Measurements from ENCODE around the gene CCDC167. TPM values are rescaled to one million over a fixed set of nuclear protein-coding genes. Genes with fewer than 3 reads are reported as not detected.

The CCDC167 gene
- total and polyA plus RNA-seq, 4 donors, result 16.6 to 57.2 (median 51.1) TPM

DNA sequence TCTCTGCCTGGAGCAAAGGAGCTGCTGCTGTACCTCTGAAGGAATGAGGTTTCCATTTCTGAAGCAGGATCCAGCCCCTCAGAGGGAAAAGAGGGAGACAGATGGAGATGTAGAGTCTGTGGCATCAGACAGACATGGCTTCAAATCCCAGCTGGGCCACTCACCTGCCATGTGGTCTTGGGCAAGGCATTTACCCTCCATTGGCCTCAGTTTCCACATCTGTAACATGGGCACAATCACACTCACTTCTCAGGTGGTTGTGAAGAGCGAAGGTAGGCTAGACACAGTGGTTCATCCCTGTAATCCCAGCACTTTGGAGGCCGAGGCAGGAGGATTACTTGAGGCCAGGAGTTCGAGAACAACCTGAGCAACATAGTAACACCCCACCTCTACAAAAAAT is 32.4 kb upstream of the CCDC167 start:
- DNase-seq (ENCODE audit: low read depth in 4 of 6, low spot score in 6 of 6), result no peak
- no peaks in the 10 kb centered on the region for H3K9me3 ChIP-seq (ENCODE audit: control insufficient read depth, insufficient read depth, low read length)
- H3K4me3 ChIP-seq (ENCODE audit: low read depth, low read length), result no peak overlapping the region
- H3K4me1 ChIP-seq (ENCODE audit: control insufficient read depth, insufficient read depth, low read length), result peaks cover 32% of the 10 kb centered on the region
- no peak overlapping the region for H3K27ac ChIP-seq (ENCODE audit: low read depth, low read length)
- H3K27me3 ChIP-seq (ENCODE audit: control insufficient read depth, insufficient read depth, low read length), result peaks cover 34% of the 10 kb centered on the region
- WGBS (ENCODE audit: insufficient coverage), result 86% methylated on average over 1 of the region's 3 CpGs
- no peaks in the 10 kb centered on the region for H3K36me3 ChIP-seq (ENCODE audit: control insufficient read depth, insufficient read depth, low read length)

GRCh38 chr6:37531437-37532036 is 31.8 kb upstream of the CCDC167 start:
- Histone ChIP-seq H3K27me3 (ENCODE audit: control insufficient read depth, insufficient read depth, low read length) (peaks cover 29% of the 10 kb centered on the region), H3K36me3 (ENCODE audit: control insufficient read depth, insufficient read depth, low read length) (no peaks in the 10 kb centered on the region), H3K4me1 (ENCODE audit: control insufficient read depth, insufficient read depth, low read length) (peaks cover 26% of the 10 kb centered on the region), H3K27ac (ENCODE audit: low read depth, low read length) (no peak overlapping the region), H3K4me3 (ENCODE audit: low read depth, low read length) (no peak overlapping the region), H3K9me3 (ENCODE audit: control insufficient read depth, insufficient read depth, low read length) (no peaks in the 10 kb centered on the region)
- DNase-seq (ENCODE audit: low read depth in 4 of 6, low spot score in 6 of 6), result peak in 1 of 6 donors; percentile 55
- WGBS (ENCODE audit: insufficient coverage), result 76% methylated on average over 5 of the region's 5 CpGs

DNA sequence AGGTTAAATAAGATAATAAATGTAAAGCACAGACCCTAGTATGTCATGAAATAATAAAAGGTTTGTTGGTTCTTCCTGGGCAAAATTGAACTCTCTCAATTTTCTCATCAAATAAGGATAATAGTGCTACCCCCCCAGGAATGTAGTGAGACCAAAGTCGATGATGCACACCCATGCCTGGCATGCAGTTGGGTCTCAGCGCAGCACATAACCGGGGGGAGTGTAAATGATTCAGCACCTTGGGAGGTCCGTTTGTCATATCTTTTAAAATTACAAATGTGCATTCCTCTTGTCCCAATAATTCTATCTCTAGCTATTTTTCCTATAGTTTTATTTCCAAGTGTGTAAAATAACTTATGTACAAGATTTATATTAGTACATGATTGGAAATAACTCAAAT is 31.3 kb upstream of the CCDC167 start:
- Histone ChIP-seq H3K4me3 (ENCODE audit: low read depth, low read length) (no peak overlapping the region), H3K27ac (ENCODE audit: low read depth, low read length) (no peak overlapping the region), H3K9me3 (ENCODE audit: control insufficient read depth, insufficient read depth, low read length) (no peaks in the 10 kb centered on the region), H3K4me1 (ENCODE audit: control insufficient read depth, insufficient read depth, low read length) (peaks cover 21% of the 10 kb centered on the region), H3K27me3 (ENCODE audit: control insufficient read depth, insufficient read depth, low read length) (peaks cover 24% of the 10 kb centered on the region), H3K36me3 (ENCODE audit: control insufficient read depth, insufficient read depth, low read length) (no peaks in the 10 kb centered on the region)
- DNase-seq (ENCODE audit: low read depth in 4 of 6, low spot score in 6 of 6), result no peak
- 100% methylated on average over 1 of the region's 4 CpGs for WGBS (ENCODE audit: insufficient coverage)

GRCh38 chr6:37530297-37530696 is 30.6 kb upstream of the CCDC167 start:
- Histone ChIP-seq H3K9me3 (ENCODE audit: control insufficient read depth, insufficient read depth, low read length) (no peaks in the 10 kb centered on the region), H3K36me3 (ENCODE audit: control insufficient read depth, insufficient read depth, low read length) (no peaks in the 10 kb centered on the region), H3K4me3 (ENCODE audit: low read depth, low read length) (no peak overlapping the region), H3K27me3 (ENCODE audit: control insufficient read depth, insufficient read depth, low read length) (peaks cover 16% of the 10 kb centered on the region), H3K27ac (ENCODE audit: low read depth, low read length) (no peak overlapping the region), H3K4me1 (ENCODE audit: control insufficient read depth, insufficient read depth, low read length) (peaks cover 13% of the 10 kb centered on the region)
- WGBS (ENCODE audit: insufficient coverage), result 52% methylated on average over 4 of the region's 5 CpGs
- DNase-seq (ENCODE audit: low read depth in 4 of 6, low spot score in 6 of 6), result no peak

GRCh38 chr6:37528541-37528940 is 28.8 kb upstream of the CCDC167 start:
- WGBS (ENCODE audit: insufficient coverage), result 11% methylated on average over 1 of the region's 8 CpGs
- no peaks in the 10 kb centered on the region for H3K36me3 ChIP-seq (ENCODE audit: control insufficient read depth, insufficient read depth, low read length)
- H3K27me3 ChIP-seq (ENCODE audit: control insufficient read depth, insufficient read depth, low read length), result peaks cover 8% of the 10 kb centered on the region
- no peak overlapping the region for H3K4me3 ChIP-seq (ENCODE audit: low read depth, low read length)
- H3K27ac ChIP-seq (ENCODE audit: low read depth, low read length), result no peak overlapping the region
- H3K9me3 ChIP-seq (ENCODE audit: control insufficient read depth, insufficient read depth, low read length), result no peaks in the 10 kb centered on the region
- peaks cover 10% of the 10 kb centered on the region for H3K4me1 ChIP-seq (ENCODE audit: control insufficient read depth, insufficient read depth, low read length)
- DNase-seq (ENCODE audit: low read depth in 4 of 6, low spot score in 6 of 6), result peak in 2 of 6 donors; percentile 30 to 82

DNA sequence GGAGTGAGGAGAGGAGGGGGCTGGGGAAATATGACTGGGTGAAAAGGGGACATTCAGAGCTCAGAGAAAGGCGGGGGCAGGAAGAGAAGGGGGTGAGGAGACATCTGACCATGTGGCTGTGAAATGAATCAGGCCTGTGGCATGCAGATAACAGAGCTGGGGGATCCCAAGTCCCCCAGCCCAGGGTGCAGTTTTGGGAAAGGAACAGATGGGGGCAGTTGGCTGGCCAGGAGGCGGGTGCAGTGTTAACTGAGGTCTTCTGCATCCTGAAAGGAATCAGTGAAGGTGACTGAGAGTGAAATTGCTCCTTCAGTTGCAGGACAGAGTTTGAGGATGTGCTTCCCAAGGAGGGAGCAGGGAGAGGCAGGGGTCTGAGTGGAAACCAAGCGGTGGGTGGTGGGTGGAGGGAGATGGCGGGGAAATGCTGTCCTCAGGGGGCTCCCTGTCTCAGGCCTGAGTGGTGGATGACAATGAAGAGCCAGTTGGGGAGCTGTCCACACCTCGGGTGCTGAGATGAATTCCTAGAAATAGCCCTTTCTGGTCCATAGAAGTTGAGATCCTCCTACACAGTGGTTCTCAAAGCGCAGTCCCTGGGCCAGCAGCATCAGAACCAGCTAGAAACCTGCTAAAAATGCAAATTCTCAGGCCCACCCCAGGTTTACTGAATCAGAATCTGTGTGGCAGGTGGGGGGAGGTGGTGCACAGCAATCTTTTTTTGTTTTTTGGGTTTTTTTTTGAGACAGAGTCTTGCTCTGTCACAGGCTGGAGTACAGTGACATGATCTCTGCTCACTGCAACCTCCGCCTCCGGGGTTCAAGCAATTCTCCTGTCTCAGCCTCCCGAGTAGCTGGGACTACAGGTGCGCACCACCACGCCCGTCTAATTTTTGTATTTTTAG is 26.0 kb upstream of the CCDC167 start:
- 82% methylated on average over 12 of the region's 12 CpGs for WGBS (ENCODE audit: insufficient coverage)
- Histone ChIP-seq H3K4me1 (ENCODE audit: control insufficient read depth, insufficient read depth, low read length) (peaks cover 10% of the 10 kb centered on the region), H3K36me3 (ENCODE audit: control insufficient read depth, insufficient read depth, low read length) (no peaks in the 10 kb centered on the region), H3K27ac (ENCODE audit: low read depth, low read length) (no peak overlapping the region), H3K27me3 (ENCODE audit: control insufficient read depth, insufficient read depth, low read length) (no peaks in the 10 kb centered on the region), H3K9me3 (ENCODE audit: control insufficient read depth, insufficient read depth, low read length) (no peaks in the 10 kb centered on the region), H3K4me3 (ENCODE audit: low read depth, low read length) (no peak overlapping the region)
- no peak for DNase-seq (ENCODE audit: low read depth in 4 of 6, low spot score in 6 of 6)

- Histone ChIP-seq H3K4me1 (ENCODE audit: control insufficient read depth, insufficient read depth, low read length) (peaks cover 10% of the 10 kb centered on the region), H3K9me3 (ENCODE audit: control insufficient read depth, insufficient read depth, low read length) (no peaks in the 10 kb centered on the region), H3K4me3 (ENCODE audit: low read depth, low read length) (no peak overlapping the region), H3K27ac (ENCODE audit: low read depth, low read length) (no peak overlapping the region), H3K27me3 (ENCODE audit: control insufficient read depth, insufficient read depth, low read length) (no peaks in the 10 kb centered on the region), H3K36me3 (ENCODE audit: control insufficient read depth, insufficient read depth, low read length) (no peaks in the 10 kb centered on the region)
- no peak for DNase-seq (ENCODE audit: low read depth in 4 of 6, low spot score in 6 of 6)
- 94% methylated on average over 4 of the region's 4 CpGs for WGBS (ENCODE audit: insufficient coverage)
Measured at GRCh38 chr6:37524970-37525318, 25.3 kb upstream of the CCDC167 start.

- H3K36me3 ChIP-seq (ENCODE audit: control insufficient read depth, insufficient read depth, low read length), result no peaks in the 10 kb centered on the region
- H3K27me3 ChIP-seq (ENCODE audit: control insufficient read depth, insufficient read depth, low read length), result no peaks in the 10 kb centered on the region
- H3K9me3 ChIP-seq (ENCODE audit: control insufficient read depth, insufficient read depth, low read length), result no peaks in the 10 kb centered on the region
- peaks cover 10% of the 10 kb centered on the region for H3K4me1 ChIP-seq (ENCODE audit: control insufficient read depth, insufficient read depth, low read length)
- 81% methylated on average over 6 of the region's 19 CpGs for WGBS (ENCODE audit: insufficient coverage)
- H3K27ac ChIP-seq (ENCODE audit: low read depth, low read length), result no peak overlapping the region
- peak in 1 of 6 donors; percentile 64 for DNase-seq (ENCODE audit: low read depth in 4 of 6, low spot score in 6 of 6)
- no peak overlapping the region for H3K4me3 ChIP-seq (ENCODE audit: low read depth, low read length)
Measured at GRCh38 chr6:37524025-37524969, 24.6 kb upstream of the CCDC167 start.

- Histone ChIP-seq H3K4me3 (ENCODE audit: low read depth, low read length) (no peak overlapping the region), H3K36me3 (ENCODE audit: control insufficient read depth, insufficient read depth, low read length) (no peaks in the 10 kb centered on the region), H3K27ac (ENCODE audit: low read depth, low read length) (no peak overlapping the region), H3K27me3 (ENCODE audit: control insufficient read depth, insufficient read depth, low read length) (no peaks in the 10 kb centered on the region), H3K9me3 (ENCODE audit: control insufficient read depth, insufficient read depth, low read length) (no peaks in the 10 kb centered on the region), H3K4me1 (ENCODE audit: control insufficient read depth, insufficient read depth, low read length) (peaks cover 5% of the 10 kb centered on the region)
- no peak for DNase-seq (ENCODE audit: low read depth in 4 of 6, low spot score in 6 of 6)
- WGBS (ENCODE audit: insufficient coverage), result 59% methylated on average over 3 of the region's 7 CpGs
Measured at GRCh38 chr6:37523412-37523811, 23.7 kb upstream of the CCDC167 start.
